Pancreas (tissue), 10 donors: ENCODE measurements around the gene CTNNA3. TPM values are rescaled to one million over a fixed set of nuclear protein-coding genes. Genes with fewer than 3 reads are reported as not detected.

Experiments used
- ATAC-seq, 4 donors: fragments of 200-7000 bp; cut with Tn5 transposase; one replicate each; pipeline versions ENCODE4 v1.8.0 to v1.9.1; 2020; ENCODE audit warnings: mild to moderate bottlenecking in 4 of 4, moderate library complexity in 4 of 4
- DNase-seq, 6 donors: peaks; one replicate each; pipeline ENCODE4 v3.0.0-alpha.2; 2020
- FAIRE-seq: peaks from 2 replicates; lab custom pipeline; 2012; peaks lifted over from hg19 to GRCh38; lab: Jason Lieb, UNC
- H3K27ac ChIP-seq, 4 donors: fragments of 200-600 bp; sonication (generic); 1 replicate in 3 of 4; 2 replicates in 1 of 4; pipeline versions ENCODE4 v1.5.0 to v1.8.0; 2020
- H3K27me3 ChIP-seq, 4 donors: fragments of 200-600 bp; one replicate each; pipeline ENCODE4 v1.8.0; 2021
- H3K36me3 ChIP-seq, 3 donors: fragments of 200-600 bp; sonication (generic) in 1 of 3; one replicate each; pipeline versions ENCODE4 v1.5.0 to v1.8.0; 2020 to 2021
- H3K4me1 ChIP-seq, 3 donors: fragments of 200-600 bp; one replicate each; pipeline ENCODE4 v1.8.0; 2021
- H3K4me3 ChIP-seq, 4 donors: fragments of 200-600 bp; sonication (generic) in 2 of 4; one replicate each; pipeline versions ENCODE4 v1.5.0 to v1.8.0; 2020 to 2021
- H3K9me3 ChIP-seq, 4 donors: fragments of 200-600 bp; one replicate each; pipeline ENCODE4 v1.8.0; 2021
- CTCF ChIP-seq, 4 donors: fragments of 200-600 bp; sonication (generic) in 3 of 4; IDR thresholded peaks; one replicate each; pipeline versions ENCODE4 v1.5.0 to v1.8.0; 2021; ENCODE audit warnings: antibody characterized with exemption in 4 of 4
- WGBS, 2 donors: extraction: QIAGEN DNeasy Blood & Tissue Kit; methylation state at CpG; one replicate each; pipeline ENCODE4 v1.1.7; 2013; 5-methylcytosine and 5-hydroxymethylcytosine counted together
- intact Hi-C, 3 donors: fragments of 100-400 bp; cut with DNase I; formaldehyde crosslinking; loops; one replicate each; pipeline versions ENCODE4 v1.11.1 to v1.14.2; 2022
- polyA plus RNA-seq, 2 donors: library from polyadenylated mRNA; stranded (reverse); fragments of 200-250 nt; gene quantifications; one replicate each; pipeline ENCODE4 v1.2.3, GENCODE V29; 2013
- total RNA-seq, 6 donors: library from RNA; stranded (reverse); fragmentation: NEBNext Ultra II Directional in 4 of 6; extraction: Animal tissue kit (Norgen Biotek cat#: 25700) in 4 of 6; gene quantifications; one replicate each; pipeline versions ENCODE4 v1.2.1 to v1.2.4, GENCODE V29; 2021 to 2023
- donor health status: healthy with polysubstance abuse.
- donor health status: DM: no; HTN: no; CAD: no; lungs with moderate emphysema.
- donor health status: DM: no; HTN: no; CAD: no.
- donor health status: control.
- donor health status: control.
- donor health status: Bipolar disorder and iron deficiency.
- donor health status: DM: yes; HTN: yes; CAD: no.
- donor health status: DM: no; HTN: no; CAD: no.
- donor health status: DM: no; HTN: no; CAD: no.
- donor health status: DM: yes; HTN: yes; CAD: no.

CTNNA3 gene
- total and polyA plus RNA-seq, 8 donors = 0.02 to 0.83 (median 0.21) TPM

- TF ChIP-seq CTCF (IDR thresholded peaks at IDR 0.05) = no peak
- no peak for DNase-seq
- Histone ChIP-seq H3K36me3 (no peaks in the 10 kb centered on the region), H3K27ac (no peak overlapping the region), H3K9me3 (no peaks in the 10 kb centered on the region), H3K27me3 (no peaks in the 10 kb centered on the region), H3K4me1 (no peaks in the 10 kb centered on the region), H3K4me3 (no peak overlapping the region)
- FAIRE-seq = no peak
- intact Hi-C loops = no loop called here
- ATAC-seq = no peak
Measured at GRCh38 chr10:65952086-65952485, 1743.9 kb downstream of the CTNNA3 start.

- FAIRE-seq (no peak), DNase-seq (no peak), ATAC-seq (no peak)
- 41 to 42% methylated on average over 2 of the region's 2 CpGs for WGBS, 2 donors
- Histone ChIP-seq H3K27me3 (no peaks in the 10 kb centered on the region), H3K27ac (no peak overlapping the region), H3K4me1 (no peaks in the 10 kb centered on the region), H3K4me3 (no peak overlapping the region), H3K36me3 (no peaks in the 10 kb centered on the region), H3K9me3 (no peaks in the 10 kb centered on the region)
- intact Hi-C loops = no loop called here
- TF ChIP-seq CTCF (IDR thresholded peaks at IDR 0.05) = no peak
Measured at GRCh38 chr10:65950075-65950474, 1745.9 kb downstream of the CTNNA3 start.

- no peaks in the 10 kb centered on the region for H3K36me3 ChIP-seq
- no peak overlapping the region for H3K4me3 ChIP-seq
- FAIRE-seq = no peak
- WGBS, 2 donors = 42 to 65% methylated on average over 2 of the region's 2 CpGs
- H3K4me1 ChIP-seq = no peaks in the 10 kb centered on the region
- TF ChIP-seq CTCF (IDR thresholded peaks at IDR 0.05) = no peak
- no peak for ATAC-seq
- no peaks in the 10 kb centered on the region for H3K9me3 ChIP-seq
- intact Hi-C loops = no loop called here
- no peak for DNase-seq
- H3K27me3 ChIP-seq = no peaks in the 10 kb centered on the region
- no peak overlapping the region for H3K27ac ChIP-seq
Measured at GRCh38 chr10:65949526-65949925, 1746.5 kb downstream of the CTNNA3 start.

DNA sequence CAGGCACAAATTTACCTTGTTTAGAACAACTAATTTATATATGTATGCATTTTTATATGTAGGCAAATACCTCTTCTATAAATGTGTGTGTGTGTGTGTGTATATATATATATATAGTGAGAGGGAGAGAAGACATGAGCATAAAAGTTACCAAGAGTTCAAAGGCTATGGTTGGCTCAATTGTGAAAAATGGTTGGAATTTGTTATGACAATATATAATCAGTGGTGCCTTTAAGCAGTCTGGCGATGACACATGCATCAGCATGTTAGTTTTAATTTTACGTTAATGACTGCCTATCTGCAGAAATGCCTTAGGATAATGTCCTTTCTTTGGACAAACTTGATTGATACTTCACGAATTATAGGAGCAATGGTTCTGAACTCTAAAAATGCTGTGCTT lies 1750.9 kb downstream of the CTNNA3 start:
- no peaks in the 10 kb centered on the region for H3K36me3 ChIP-seq
- no peak overlapping the region for H3K27ac ChIP-seq
- H3K27me3 ChIP-seq = no peaks in the 10 kb centered on the region
- no peak for TF ChIP-seq CTCF (IDR thresholded peaks at IDR 0.05)
- DNase-seq (no peak), FAIRE-seq (no peak), ATAC-seq (no peak)
- no peaks in the 10 kb centered on the region for H3K4me1 ChIP-seq
- H3K4me3 ChIP-seq = no peak overlapping the region
- no peaks in the 10 kb centered on the region for H3K9me3 ChIP-seq
- intact Hi-C loops = no loop called here
- 72 to 77% methylated on average over 3 of the region's 3 CpGs for WGBS, 2 donors

GRCh38 chr10:65943451-65943850 lies 1752.5 kb downstream of the CTNNA3 start:
- DNase-seq (no peak), FAIRE-seq (no peak), ATAC-seq (no peak)
- no peaks in the 10 kb centered on the region for H3K4me1 ChIP-seq
- H3K4me3 ChIP-seq = no peak overlapping the region
- intact Hi-C loops = no loop called here
- no peaks in the 10 kb centered on the region for H3K9me3 ChIP-seq
- whole genome bisulfite sequencing, 2 donors = 82 to 84% methylated on average over 2 of the region's 2 CpGs
- H3K36me3 ChIP-seq = no peaks in the 10 kb centered on the region
- TF ChIP-seq CTCF (IDR thresholded peaks at IDR 0.05) = no peak
- no peak overlapping the region for H3K27ac ChIP-seq
- H3K27me3 ChIP-seq = no peaks in the 10 kb centered on the region
